Neural cell (in vitro differentiated cells): ENCODE results near the gene RAD50. TPM values are rescaled to one million over a fixed set of nuclear protein-coding genes. Genes with fewer than 3 reads are reported as not detected.
"Not testable (repeated sequence)": the region's sequence is repeated elsewhere in the genome, so short reads cannot be mapped to it uniquely, and the experiment has no call there.

Source experiments
- H2AFZ ChIP-seq: fragments of 200-600, 300-800 bp; sonication (generic), shearing (Covaris generic); 2 replicates; pipeline ENCODE4 v1.6.0; 2014; ENCODE audit warnings: low read depth, mild to moderate bottlenecking, antibody characterized with exemption, low read length, moderate library complexity
- H3F3A ChIP-seq: fragments of 200-600 bp; shearing (Covaris generic); 2 replicates; pipeline ENCODE4 v1.6.1; 2016; ENCODE audit warnings: mild to moderate bottlenecking, moderate library complexity, mixed read lengths, antibody characterized with exemption, low read length; ENCODE audit not compliant: insufficient read depth, poor library complexity, severe bottlenecking
- H3K27ac ChIP-seq: fragments of 200-600, 300-800 bp; sonication (generic), shearing (Covaris generic); 2 replicates; pipeline ENCODE4 v1.5.1; 2014; ENCODE audit warnings: mild to moderate bottlenecking, low read length, moderate library complexity
- H3K27me3 ChIP-seq: fragments of 300-800, 200-600 bp; sonication (generic), shearing (Covaris generic); 2 replicates; pipeline ENCODE4 v1.6.0; 2014; ENCODE audit warnings: mild to moderate bottlenecking, low read depth, low read length, moderate library complexity; ENCODE audit not compliant: insufficient read depth
- H3K36me3 ChIP-seq: fragments of 300-800, 200-600 bp; sonication (generic), shearing (Covaris generic); 2 replicates; pipeline ENCODE4 v1.5.1; 2014; ENCODE audit warnings: mild to moderate bottlenecking, antibody characterized with exemption, low read length, moderate library complexity; ENCODE audit not compliant: insufficient read depth
- H3K4me2 ChIP-seq: fragments of 300-800, 200-600 bp; sonication (generic), shearing (Covaris generic); 2 replicates; pipeline ENCODE4 v1.6.0; 2014; ENCODE audit warnings: mild to moderate bottlenecking, low read length
- H3K4me3 ChIP-seq: fragments of 300-800, 200-600 bp; sonication (generic), shearing (Covaris generic); 2 replicates; pipeline ENCODE4 v1.5.1; 2014; ENCODE audit warnings: mild to moderate bottlenecking, low read length, moderate library complexity
- H3K79me2 ChIP-seq: fragments of 200-600 bp; shearing (Covaris generic); replicated peaks from 2 replicates; pipeline ENCODE4 v1.6.0; 2014; ENCODE audit warnings: mild to moderate bottlenecking, low read length, moderate library complexity; ENCODE audit not compliant: insufficient read depth
- H3K9ac ChIP-seq: fragments of 300-800, 200-600 bp; sonication (generic), shearing (Covaris generic); 2 replicates; pipeline ENCODE4 v1.6.1; 2016; ENCODE audit warnings: mild to moderate bottlenecking, low read length, mixed read lengths
- H3K9me2 ChIP-seq: fragments of 200-600 bp; shearing (Covaris generic); 2 replicates; pipeline ENCODE4 v1.6.1; 2016; ENCODE audit warnings: mild to moderate bottlenecking, low read length, mixed read lengths; ENCODE audit not compliant: insufficient read depth
- H3K9me3 ChIP-seq: fragments of 200-600, 300-800 bp; sonication (generic), shearing (Covaris generic); 2 replicates; pipeline ENCODE4 v1.6.1; 2016; ENCODE audit warnings: mild to moderate bottlenecking, mixed run types, low read length, moderate library complexity, mixed read lengths
- H4K20me1 ChIP-seq: fragments of 200-600 bp; shearing (Covaris generic); 2 replicates; pipeline ENCODE4 v1.6.1; 2016; ENCODE audit warnings: mild to moderate bottlenecking, mixed run types; ENCODE audit not compliant: insufficient read depth
- EP300 ChIP-seq: fragments of 450-650 bp; conservative IDR thresholded peaks from 2 replicates; pipeline ENCODE4 v1.6.1; 2014; ENCODE audit warnings: antibody characterized with exemption, mild to moderate bottlenecking, moderate library complexity; ENCODE audit not compliant: poor library complexity, severe bottlenecking
- EZH2 ChIP-seq: fragments of 200-600, 300-800 bp; shearing (Covaris generic), sonication (generic); IDR thresholded peaks from 2 replicates; pipeline ENCODE4 v1.6.1; 2014; ENCODE audit warnings: antibody characterized with exemption, low read length, borderline replicate concordance, mild to moderate bottlenecking; ENCODE audit not compliant: insufficient read depth, poor library complexity, severe bottlenecking
- MXI1 ChIP-seq: fragments of 450-650 bp; conservative IDR thresholded peaks from 2 replicates; pipeline ENCODE4 v1.6.1; 2014; ENCODE audit warnings: antibody characterized with exemption, mild to moderate bottlenecking; ENCODE audit not compliant: poor library complexity, severe bottlenecking
- POLR2AphosphoS5 ChIP-seq: IDR thresholded peaks from 2 replicates; pipeline ENCODE4 v1.6.1; 2012
- RAD21 ChIP-seq: fragments of 450-650 bp; conservative IDR thresholded peaks from 2 replicates; pipeline ENCODE4 v1.6.1; 2014; ENCODE audit warnings: antibody characterized with exemption, mild to moderate bottlenecking, moderate library complexity
- SMC3 ChIP-seq: fragments of 450-650 bp; conservative IDR thresholded peaks from 2 replicates; pipeline ENCODE4 v1.6.1; 2014; ENCODE audit warnings: antibody characterized with exemption, mild to moderate bottlenecking, moderate library complexity; ENCODE audit not compliant: poor library complexity
- TAF1 ChIP-seq: IDR thresholded peaks from 2 replicates; pipeline ENCODE4 v1.6.1; 2012; ENCODE audit warnings: low read depth
- polyA plus RNA-seq: library from polyadenylated mRNA; depleted of rRNA; stranded (reverse); fragments of >200 nt; gene quantifications from 2 replicates; pipeline ENCODE4 v1.2.3, GENCODE V29; 2014
- TF ChIP-seq, protein P1 (sequence below): IDR thresholded peaks from 2 replicates; pipeline ENCODE4 v1.6.1; 2012; ENCODE audit warnings: borderline replicate concordance
- TF ChIP-seq, protein P2 (sequence below): fragments of 450-650 bp; IDR thresholded peaks from 2 replicates; pipeline ENCODE4 v1.5.1; 2014; ENCODE audit warnings: antibody characterized with exemption, mild to moderate bottlenecking, moderate library complexity; ENCODE audit not compliant: poor library complexity, severe bottlenecking

RAD50 gene
- polyA plus RNA-seq, 1 donor from 2014 or later = 6.7 TPM

DNA sequence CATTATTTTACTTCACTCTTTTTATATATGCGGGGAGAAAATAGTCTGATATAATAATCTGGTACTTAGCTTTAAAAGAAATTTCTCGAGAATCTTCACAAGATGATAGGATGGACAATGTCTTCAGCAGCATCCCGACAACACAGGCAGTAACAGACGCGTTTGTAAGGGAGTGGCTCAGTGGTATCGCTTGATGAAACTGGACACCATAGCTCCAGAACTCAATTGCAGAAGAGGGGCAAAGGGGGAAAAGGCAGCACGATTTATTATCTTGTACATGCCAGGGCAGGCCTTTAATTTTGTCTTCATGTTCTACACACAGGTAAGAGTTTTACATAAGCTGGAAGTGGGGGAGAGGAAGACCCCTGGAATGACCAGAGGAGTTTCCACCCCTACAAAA lies 132.7 kb downstream of the RAD50 start:
- Histone ChIP-seq H3K4me2 (no peak overlapping the region), H4K20me1 (no peaks in the 10 kb centered on the region), H3F3A (no peaks in the 10 kb centered on the region), H3K9ac (no peak overlapping the region), H3K9me2 (no peaks in the 10 kb centered on the region), H3K27ac (no peak overlapping the region), H3K27me3 (no peaks in the 10 kb centered on the region), H3K9me3 (no peaks in the 10 kb centered on the region), H3K36me3 (no peaks in the 10 kb centered on the region), H3K79me2 (no peaks in the 10 kb centered on the region), H2AFZ (no peak overlapping the region), H3K4me3 (no peak overlapping the region)
- TF ChIP-seq EP300 (no peak), POLR2AphosphoS5 (no peak), TAF1 (no peak), EZH2 (no peak), RAD21 (no peak), SMC3 (no peak), MXI1 (no peak)
- TF ChIP-seq, protein P1, sequence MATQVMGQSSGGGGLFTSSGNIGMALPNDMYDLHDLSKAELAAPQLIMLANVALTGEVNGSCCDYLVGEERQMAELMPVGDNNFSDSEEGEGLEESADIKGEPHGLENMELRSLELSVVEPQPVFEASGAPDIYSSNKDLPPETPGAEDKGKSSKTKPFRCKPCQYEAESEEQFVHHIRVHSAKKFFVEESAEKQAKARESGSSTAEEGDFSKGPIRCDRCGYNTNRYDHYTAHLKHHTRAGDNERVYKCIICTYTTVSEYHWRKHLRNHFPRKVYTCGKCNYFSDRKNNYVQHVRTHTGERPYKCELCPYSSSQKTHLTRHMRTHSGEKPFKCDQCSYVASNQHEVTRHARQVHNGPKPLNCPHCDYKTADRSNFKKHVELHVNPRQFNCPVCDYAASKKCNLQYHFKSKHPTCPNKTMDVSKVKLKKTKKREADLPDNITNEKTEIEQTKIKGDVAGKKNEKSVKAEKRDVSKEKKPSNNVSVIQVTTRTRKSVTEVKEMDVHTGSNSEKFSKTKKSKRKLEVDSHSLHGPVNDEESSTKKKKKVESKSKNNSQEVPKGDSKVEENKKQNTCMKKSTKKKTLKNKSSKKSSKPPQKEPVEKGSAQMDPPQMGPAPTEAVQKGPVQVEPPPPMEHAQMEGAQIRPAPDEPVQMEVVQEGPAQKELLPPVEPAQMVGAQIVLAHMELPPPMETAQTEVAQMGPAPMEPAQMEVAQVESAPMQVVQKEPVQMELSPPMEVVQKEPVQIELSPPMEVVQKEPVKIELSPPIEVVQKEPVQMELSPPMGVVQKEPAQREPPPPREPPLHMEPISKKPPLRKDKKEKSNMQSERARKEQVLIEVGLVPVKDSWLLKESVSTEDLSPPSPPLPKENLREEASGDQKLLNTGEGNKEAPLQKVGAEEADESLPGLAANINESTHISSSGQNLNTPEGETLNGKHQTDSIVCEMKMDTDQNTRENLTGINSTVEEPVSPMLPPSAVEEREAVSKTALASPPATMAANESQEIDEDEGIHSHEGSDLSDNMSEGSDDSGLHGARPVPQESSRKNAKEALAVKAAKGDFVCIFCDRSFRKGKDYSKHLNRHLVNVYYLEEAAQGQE = no peak
- TF ChIP-seq, protein P2, sequence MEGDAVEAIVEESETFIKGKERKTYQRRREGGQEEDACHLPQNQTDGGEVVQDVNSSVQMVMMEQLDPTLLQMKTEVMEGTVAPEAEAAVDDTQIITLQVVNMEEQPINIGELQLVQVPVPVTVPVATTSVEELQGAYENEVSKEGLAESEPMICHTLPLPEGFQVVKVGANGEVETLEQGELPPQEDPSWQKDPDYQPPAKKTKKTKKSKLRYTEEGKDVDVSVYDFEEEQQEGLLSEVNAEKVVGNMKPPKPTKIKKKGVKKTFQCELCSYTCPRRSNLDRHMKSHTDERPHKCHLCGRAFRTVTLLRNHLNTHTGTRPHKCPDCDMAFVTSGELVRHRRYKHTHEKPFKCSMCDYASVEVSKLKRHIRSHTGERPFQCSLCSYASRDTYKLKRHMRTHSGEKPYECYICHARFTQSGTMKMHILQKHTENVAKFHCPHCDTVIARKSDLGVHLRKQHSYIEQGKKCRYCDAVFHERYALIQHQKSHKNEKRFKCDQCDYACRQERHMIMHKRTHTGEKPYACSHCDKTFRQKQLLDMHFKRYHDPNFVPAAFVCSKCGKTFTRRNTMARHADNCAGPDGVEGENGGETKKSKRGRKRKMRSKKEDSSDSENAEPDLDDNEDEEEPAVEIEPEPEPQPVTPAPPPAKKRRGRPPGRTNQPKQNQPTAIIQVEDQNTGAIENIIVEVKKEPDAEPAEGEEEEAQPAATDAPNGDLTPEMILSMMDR = no peak

- Histone ChIP-seq H3K9me2 (no peaks in the 10 kb centered on the region), H3K79me2 (no peaks in the 10 kb centered on the region), H4K20me1 (no peaks in the 10 kb centered on the region), H3K36me3 (no peaks in the 10 kb centered on the region), H3K27me3 (no peaks in the 10 kb centered on the region), H3K4me3 (no peak overlapping the region), H3K9ac (no peak overlapping the region), H3K4me2 (no peak overlapping the region), H3K27ac (no peak overlapping the region), H3F3A (no peaks in the 10 kb centered on the region), H2AFZ (no peak overlapping the region), H3K9me3 (no peaks in the 10 kb centered on the region)
- TF ChIP-seq MXI1 (no peak), TAF1 (no peak), EP300 (no peak), EZH2 (no peak)
- TF ChIP-seq, protein P2 = no peak
Observed at GRCh38 chr5:132690156-132690555, 133.4 kb downstream of the RAD50 start.

- not testable (repeated sequence) for H3K27ac ChIP-seq, H2AFZ ChIP-seq, H3K4me2 ChIP-seq, H3K9me2 ChIP-seq, H3K36me3 ChIP-seq, H4K20me1 ChIP-seq, H3K27me3 ChIP-seq, H3F3A ChIP-seq, H3K9me3 ChIP-seq, H3K4me3 ChIP-seq, H3K79me2 ChIP-seq, H3K9ac ChIP-seq
Observed at GRCh38 chr5:132691755-132692631, 135.2 kb downstream of the RAD50 start.
